ENCODE data around the gene FAM53B. TPM values are rescaled to one million over a fixed set of nuclear protein-coding genes. Genes with fewer than 3 reads are reported as not detected.

FAM53B gene
- total RNA-seq, 1 experiment from 2014 or later = 18.3 TPM

- no peak overlapping the region for H3K4me3 ChIP-seq (ENCODE audit: low read depth, low read length, poor library complexity, severe bottlenecking)
- DNase-seq (ENCODE audit: low spot score) = no peak
- ChIA-PET CTCF (no interaction called here), POLR2A (ENCODE audit: low non-redundant PET) (no interaction called here)
- no peaks in the 10 kb centered on the region for H3K27me3 ChIP-seq (replicated peaks; ENCODE audit: insufficient read depth, low read depth, low read length, poor library complexity)
- TF ChIP-seq EZH2 (IDR thresholded peaks at IDR 0.05; ENCODE audit: borderline replicate concordance, low read depth, low read length, poor library complexity, severe bottlenecking) (no peak), CTCF (conservative IDR thresholded peaks at IDR 0.05; ENCODE audit: low read depth, low read length) (no peak)
- no peaks in the 10 kb centered on the region for H3K9me3 ChIP-seq (ENCODE audit: low read depth, low read length, poor library complexity, severe bottlenecking)
- H3K36me3 ChIP-seq (ENCODE audit: insufficient read depth, low read length, poor library complexity, severe bottlenecking) = no peaks in the 10 kb centered on the region
- peaks cover 6% of the 10 kb centered on the region for H3K4me1 ChIP-seq (ENCODE audit: insufficient read depth, low read length, poor library complexity, severe bottlenecking)
- no TSS peak for BruUV-seq (replicated peaks)
- H3K27ac ChIP-seq (ENCODE audit: low read depth, low read length, poor library complexity, severe bottlenecking) = no peak overlapping the region
- intact Hi-C loops (cut with micrococcal nuclease; ENCODE audit: unreplicated experiment) = no loop called here
Observed at GRCh38 chr10:124691421-124692099, 52.6 kb downstream of the FAM53B start.

- no peak for DNase-seq (ENCODE audit: low spot score)
- BruUV-seq (replicated peaks) = no TSS peak
- Histone ChIP-seq H3K4me3 (ENCODE audit: low read depth, low read length, poor library complexity, severe bottlenecking) (no peak overlapping the region), H3K27ac (ENCODE audit: low read depth, low read length, poor library complexity, severe bottlenecking) (no peak overlapping the region), H3K27me3 (replicated peaks; ENCODE audit: insufficient read depth, low read depth, low read length, poor library complexity) (no peaks in the 10 kb centered on the region), H3K9me3 (ENCODE audit: low read depth, low read length, poor library complexity, severe bottlenecking) (no peaks in the 10 kb centered on the region), H3K4me1 (ENCODE audit: insufficient read depth, low read length, poor library complexity, severe bottlenecking) (peaks cover 6% of the 10 kb centered on the region), H3K36me3 (ENCODE audit: insufficient read depth, low read length, poor library complexity, severe bottlenecking) (no peaks in the 10 kb centered on the region)
- ChIA-PET POLR2A (ENCODE audit: low non-redundant PET) (no interaction called here), CTCF (no interaction called here)
- intact Hi-C loops (cut with micrococcal nuclease; ENCODE audit: unreplicated experiment) = no loop called here
- TF ChIP-seq EZH2 (IDR thresholded peaks at IDR 0.05; ENCODE audit: borderline replicate concordance, low read depth, low read length, poor library complexity, severe bottlenecking) = no peak
- no peak for TF ChIP-seq CTCF (conservative IDR thresholded peaks at IDR 0.05; ENCODE audit: low read depth, low read length)
Observed at GRCh38 chr10:124691002-124691401, 53.2 kb downstream of the FAM53B start.

- Histone ChIP-seq H3K27me3 (replicated peaks; ENCODE audit: insufficient read depth, low read depth, low read length, poor library complexity) (no peaks in the 10 kb centered on the region), H3K4me1 (ENCODE audit: insufficient read depth, low read length, poor library complexity, severe bottlenecking) (peaks cover 6% of the 10 kb centered on the region), H3K27ac (ENCODE audit: low read depth, low read length, poor library complexity, severe bottlenecking) (no peak overlapping the region), H3K9me3 (ENCODE audit: low read depth, low read length, poor library complexity, severe bottlenecking) (no peaks in the 10 kb centered on the region), H3K4me3 (ENCODE audit: low read depth, low read length, poor library complexity, severe bottlenecking) (no peak overlapping the region), H3K36me3 (ENCODE audit: insufficient read depth, low read length, poor library complexity, severe bottlenecking) (no peaks in the 10 kb centered on the region)
- intact Hi-C loops (cut with micrococcal nuclease; ENCODE audit: unreplicated experiment) = no loop called here
- no TSS peak for BruUV-seq (replicated peaks)
- TF ChIP-seq EZH2 (IDR thresholded peaks at IDR 0.05; ENCODE audit: borderline replicate concordance, low read depth, low read length, poor library complexity, severe bottlenecking) = no peak
- TF ChIP-seq CTCF (conservative IDR thresholded peaks at IDR 0.05; ENCODE audit: low read depth, low read length) = no peak
- ChIA-PET CTCF (no interaction called here), POLR2A (ENCODE audit: low non-redundant PET) (interaction anchor here (0.5 kb wide), 1 partner anchor 281 kb away, joined by 18 read pairs; no protein-coding TSS in a partner anchor)
- DNase-seq (ENCODE audit: low spot score) = no peak
Observed at GRCh38 chr10:124689911-124690498, 54.2 kb downstream of the FAM53B start.

Data from A673 (cell line).